HG02884 (cell line): ENCODE measurements around the gene STAT4.

Source experiments
- ATAC-seq: cut with Tn5 transposase; IDR thresholded peaks from one replicate; pipeline ENCODE4 v1.9.1; 2021; ENCODE audit warnings: mild to moderate bottlenecking, moderate library complexity; ENCODE audit not compliant: unreplicated experiment

The STAT4 gene

DNA sequence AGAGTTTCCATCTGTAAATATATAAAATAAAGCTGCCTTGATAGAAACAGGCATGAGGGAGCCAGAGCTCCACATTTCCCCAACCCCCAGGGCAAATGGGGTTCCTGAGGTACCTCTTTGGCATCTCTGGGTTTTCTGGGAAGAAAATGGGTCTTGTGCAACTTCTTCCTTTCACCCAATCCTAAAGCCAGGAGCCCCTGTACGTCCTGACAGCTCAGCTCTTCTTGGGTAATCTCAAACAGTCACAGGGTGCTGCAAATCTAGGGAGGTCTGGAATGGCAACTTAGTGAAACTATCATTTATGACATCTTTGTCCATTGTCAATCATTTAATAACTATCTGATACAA is 100.2 kb downstream of the STAT4 start:
- ATAC-seq: no peak

DNA sequence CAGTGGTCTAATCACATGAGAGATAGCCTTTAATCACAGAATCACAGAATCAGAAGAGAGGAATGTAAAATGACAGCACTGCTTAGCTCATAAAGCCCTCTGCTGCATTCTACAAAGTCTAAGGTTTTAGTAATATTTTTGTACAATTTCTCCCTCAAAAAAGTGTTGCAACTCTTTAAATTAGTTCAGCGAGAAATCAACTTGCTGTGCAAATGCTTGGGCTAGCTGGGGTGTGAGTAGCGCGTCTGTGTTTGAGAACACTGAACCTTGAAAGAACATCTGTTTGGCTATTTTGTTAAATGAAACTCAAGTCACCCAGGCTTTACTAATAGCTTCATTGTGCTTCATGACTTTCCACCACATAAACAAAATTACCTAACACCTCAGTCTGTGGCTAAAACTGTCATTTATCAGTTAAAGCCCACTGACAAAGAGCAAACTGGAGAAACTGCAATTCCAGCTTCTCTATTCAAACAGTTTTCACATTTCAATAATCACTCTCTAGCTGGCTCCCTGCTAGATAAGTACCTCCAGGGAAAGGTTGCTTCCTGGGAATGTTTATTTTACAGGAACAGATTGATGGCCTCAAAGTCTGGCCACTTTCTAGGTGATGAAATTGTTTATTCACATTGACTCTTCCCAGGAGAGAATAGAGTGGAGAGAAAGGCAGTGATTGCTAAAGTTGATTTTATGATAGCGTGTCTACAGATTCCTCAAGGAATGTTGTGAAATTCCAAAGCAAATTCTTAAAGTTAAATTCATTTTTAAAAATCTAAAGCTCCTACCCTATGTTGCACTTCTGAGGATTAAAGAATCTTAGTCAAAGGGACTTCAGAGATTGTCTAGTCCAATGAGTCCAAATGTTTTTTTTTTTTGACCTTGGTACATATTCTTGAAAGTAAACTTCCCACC is 100.8 kb downstream of the STAT4 start:
- ATAC-seq: no peak

DNA sequence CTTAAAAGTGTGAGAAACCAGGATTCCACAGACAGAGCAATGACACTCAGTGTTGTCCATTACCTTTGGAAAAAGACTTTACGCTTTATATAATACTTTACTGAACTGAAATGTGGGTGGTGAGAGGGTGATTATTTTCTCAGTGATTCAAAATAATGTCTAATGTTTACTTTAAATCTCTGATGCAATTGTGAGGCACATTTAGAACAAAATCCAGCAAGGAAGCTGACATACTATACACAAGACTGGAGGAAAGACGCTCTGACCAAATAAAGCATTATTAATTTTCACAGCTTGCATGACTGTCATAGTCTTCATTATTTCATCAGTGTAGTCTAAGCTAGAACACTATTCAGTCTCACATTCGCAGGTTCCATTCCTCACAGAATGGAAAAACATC is 102.7 kb downstream of the STAT4 start:
- ATAC-seq: no peak

DNA sequence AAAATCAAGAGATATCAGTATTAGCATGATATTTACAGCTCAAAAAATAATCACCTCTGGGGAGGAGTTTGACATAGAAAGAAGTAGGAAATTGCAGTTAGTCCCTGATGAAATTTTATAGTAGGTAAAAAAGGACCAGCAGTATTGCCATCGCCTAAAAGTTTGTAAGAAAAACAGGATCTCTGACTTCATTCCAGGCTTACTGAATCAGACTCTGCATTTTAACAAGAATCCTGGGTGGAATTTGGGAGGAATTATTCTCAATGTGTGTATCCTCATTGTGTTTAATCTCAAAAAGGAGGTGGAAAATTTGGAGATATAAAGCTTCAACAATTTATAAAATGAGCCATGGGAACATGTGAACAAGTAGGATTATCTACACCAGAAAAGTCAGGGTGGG is 105.7 kb downstream of the STAT4 start:
- ATAC-seq: no peak

DNA sequence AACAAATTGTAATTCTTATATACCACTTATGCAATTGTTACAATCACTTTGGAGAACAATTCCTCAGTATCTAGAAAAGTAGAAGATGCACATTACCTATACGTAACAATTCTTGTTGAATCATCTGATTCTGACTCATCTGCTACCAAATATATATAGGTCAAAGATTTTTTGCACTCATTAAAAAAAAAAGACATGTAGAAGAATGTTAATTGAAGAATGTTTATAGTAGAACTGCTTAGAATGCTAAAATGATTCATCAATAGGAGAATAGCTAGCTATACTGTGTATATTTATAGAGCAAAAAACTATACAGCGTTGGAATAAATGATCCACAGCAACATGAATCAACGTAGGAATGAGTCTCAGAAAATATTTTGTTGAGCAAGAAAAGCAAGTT is 107.4 kb downstream of the STAT4 start:
- ATAC-seq: no peak

DNA sequence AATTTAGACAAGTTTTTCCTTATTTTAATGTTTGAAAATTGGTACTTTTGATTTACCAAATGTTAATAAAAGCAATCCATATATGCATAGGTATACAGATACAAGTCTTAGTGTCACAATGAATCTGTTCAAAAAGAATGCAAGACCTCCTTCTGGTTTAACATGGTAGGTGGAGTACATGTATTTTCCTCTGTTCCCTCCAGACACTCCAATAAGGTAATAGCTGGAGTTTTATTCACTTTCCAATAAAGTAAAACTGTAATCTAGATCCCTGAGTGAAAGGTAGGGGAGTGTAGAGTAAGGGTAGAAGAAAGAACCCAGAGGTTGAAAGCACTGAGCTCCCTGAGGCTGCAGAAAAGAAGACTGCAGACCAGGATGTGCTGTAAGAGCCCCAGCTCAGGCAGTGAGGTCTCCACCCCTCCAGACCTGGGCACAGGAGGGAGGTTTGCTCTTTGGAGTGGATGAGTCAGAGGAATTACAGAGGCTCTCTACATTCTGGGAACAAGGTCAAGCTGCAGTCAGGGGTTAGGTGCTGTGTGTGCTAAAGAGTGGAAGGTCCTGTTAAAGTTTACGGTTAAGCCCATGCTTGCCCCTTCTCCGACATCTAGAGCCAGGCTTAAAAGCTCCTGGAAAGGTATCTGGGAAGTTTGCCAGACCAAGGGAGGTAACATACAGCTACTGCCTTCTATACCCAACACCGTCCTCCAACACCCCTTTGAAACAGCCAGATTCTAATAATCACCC is 109.2 kb downstream of the STAT4 start:
- no peak for ATAC-seq

DNA sequence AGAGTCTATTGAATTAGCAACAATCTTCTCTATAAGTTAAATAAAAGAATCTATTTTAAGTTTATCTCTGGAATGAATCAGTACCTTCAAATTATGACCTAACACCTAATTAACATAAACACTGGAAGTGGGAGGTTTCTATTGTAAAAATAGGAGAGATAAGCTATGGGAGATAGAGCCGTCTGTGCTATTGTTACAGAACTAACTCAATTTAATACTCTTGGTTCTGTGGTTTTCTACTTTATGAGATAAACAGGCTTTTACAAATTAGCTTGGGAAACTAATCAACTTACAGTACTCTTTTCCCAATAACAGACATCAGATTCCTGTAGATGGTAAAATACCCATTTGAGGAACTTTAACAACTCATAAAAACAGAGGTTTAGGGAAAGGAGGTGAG is 111.2 kb downstream of the STAT4 start:
- no peak for ATAC-seq

DNA sequence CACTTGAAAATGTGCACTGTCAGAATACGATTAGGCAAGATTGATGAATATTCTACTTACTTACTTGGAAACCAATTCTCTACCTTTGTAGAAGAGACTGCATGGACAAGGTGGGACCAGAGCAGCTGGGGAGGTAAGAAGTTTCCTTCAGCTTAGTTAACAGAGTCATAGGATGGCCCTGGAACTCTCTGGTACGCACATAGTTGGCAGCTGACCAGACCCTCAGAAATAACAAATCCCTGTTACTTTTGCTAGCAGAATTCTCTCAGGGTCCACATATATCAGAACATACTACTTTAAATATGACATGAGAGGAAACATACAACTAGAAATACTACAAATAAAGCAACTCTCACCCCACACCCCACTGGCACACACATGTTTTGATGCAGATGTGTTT is 112.1 kb downstream of the STAT4 start:
- ATAC-seq: no peak

DNA sequence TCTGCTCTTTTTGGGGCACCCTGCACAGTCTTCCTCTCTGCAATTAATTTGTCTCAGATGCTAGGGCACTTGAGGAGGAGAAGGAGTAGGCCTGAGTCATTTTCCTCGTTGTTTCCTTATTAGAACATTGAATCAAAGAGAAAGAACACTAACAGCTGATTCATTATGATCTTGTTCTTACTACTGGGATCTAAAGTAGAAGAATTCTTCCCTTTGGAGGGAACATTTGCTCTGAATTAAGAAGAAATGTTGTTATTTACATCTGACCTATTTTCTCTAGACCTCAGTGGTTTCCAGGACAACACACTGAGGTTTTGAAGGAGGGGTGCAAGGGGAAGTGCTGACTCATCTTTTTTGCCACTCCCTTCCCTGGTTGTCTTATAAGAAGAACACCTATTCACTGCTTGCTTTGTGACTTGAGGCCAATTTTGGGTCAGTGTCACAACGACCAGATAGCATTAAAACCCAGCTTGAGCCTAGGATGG is 112.5 kb downstream of the STAT4 start:
- ATAC-seq: no peak

DNA sequence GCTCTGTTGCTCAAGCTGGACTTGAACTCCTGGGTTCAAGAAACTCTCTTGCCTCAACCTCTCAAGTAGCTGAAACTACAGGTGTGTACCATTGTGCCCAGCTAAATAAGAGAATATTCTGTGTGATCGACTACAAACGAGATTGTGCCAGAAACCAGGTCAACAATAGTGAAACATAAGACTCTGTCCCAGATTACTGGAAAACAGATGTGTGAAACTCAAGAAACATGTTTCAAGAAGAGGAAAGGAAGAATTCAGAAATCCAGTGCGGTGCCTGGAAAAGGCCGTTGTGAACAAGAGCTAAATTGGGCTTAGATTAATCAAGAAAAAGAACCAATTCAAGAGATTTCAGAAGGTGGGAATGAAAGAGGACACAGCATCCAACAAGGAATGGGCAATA is 113.4 kb downstream of the STAT4 start:
- ATAC-seq: no peak

DNA sequence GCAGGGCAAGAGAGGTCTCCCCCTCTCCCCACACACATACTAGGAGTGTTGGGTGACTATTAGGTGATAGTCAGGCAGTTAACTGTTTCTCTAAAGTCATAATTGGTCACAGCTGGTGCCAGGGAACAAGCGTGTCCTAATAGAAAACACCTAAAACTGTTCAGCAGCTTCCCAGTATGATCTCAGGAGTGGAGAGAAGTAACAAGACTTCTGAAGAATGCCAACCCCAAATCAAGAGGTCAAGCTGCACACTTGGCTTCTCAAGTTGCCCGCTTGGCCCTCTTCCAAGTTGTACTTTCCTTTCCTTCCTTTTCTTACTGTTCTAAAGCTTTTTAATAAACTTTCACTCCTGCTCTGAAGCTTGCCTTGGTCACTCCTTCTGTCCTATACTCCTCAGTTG is 114.4 kb downstream of the STAT4 start:
- ATAC-seq: no peak

DNA sequence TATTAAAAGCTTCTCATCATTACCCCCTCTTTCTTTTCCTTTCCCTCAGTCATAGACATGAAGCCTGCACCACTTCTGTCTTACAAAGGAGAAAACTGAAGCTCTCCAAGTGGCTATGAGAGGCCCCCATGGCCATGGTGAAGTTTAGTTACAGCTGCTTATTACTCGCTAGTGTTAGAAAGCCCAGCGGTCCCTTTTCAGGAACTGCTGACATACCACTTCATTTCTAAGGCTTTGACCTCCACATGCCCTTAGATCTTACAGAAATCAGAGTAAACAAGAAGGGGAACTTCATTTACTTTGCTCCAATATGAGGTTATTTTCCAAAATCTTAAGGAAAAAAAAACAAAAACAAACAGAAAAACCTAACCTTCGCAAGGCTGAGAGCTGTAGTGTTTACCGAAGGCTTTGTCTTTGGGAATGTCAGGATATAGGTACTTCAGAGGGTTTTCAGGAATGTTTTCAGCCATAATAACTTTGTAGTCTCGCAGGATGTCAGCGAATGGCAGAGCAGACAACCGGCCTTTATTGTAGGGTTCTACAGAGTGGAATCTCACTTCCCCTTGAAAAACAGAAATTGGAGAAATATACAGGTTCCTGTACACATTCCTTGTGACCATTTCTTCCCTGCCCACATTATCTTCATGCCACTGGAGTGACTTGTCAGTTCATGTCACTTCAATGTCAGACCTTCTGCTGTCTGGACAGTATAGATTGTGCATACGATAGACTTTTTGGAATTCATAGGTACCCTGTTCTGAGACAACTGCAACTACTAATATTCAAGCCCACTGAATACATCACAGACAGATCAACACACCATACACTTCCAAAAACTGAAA is 118.0 kb downstream of the STAT4 start:
- no peak for ATAC-seq

DNA sequence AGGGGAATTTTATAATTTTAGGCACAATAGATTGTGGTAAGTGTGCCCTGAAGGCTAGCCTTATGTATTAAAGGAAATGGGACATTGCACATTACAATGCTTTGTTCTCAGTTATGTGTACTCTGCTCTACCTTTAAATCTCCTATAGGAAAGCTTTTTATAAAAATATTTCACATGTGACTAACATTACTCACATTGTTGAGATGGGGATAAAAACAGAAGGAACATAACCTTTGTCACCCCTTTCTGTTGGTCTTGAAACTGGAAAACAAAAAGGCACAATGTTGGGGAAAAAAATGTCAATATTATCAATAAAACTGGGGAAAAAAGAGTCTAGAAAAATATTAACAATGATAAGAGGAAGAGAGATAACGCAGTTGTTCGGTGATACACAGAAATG is 119.5 kb downstream of the STAT4 start:
- no peak for ATAC-seq

DNA sequence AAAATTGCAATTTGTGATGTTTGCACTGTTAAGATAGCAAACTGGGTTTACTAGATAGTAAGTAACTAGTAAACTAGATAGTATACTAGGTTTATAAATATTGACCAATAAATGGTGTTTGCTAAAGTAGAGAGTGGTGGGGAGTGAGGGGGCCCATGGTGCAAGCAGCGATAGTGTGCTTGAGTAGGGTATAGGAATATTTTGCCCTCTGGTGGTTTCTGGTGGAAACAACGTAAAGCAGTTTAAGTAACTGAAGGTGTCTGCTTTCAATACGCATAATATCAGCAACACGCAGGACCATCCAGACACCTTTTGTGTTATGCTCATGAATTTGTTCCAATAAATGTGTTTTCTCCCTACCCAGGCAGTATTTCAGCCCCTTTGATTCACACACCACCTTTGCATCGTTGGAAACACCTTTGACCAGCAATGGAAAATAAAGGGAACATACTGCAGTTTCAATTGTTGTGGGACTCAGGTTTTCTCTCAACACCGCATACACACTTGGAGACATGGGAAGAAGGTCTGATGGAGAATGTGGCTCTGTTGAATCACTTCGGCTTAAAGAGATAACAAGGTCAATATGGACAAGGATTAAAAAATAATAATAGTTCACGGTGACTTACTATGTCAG is 120.2 kb downstream of the STAT4 start:
- peak; percentile 96 for ATAC-seq

DNA sequence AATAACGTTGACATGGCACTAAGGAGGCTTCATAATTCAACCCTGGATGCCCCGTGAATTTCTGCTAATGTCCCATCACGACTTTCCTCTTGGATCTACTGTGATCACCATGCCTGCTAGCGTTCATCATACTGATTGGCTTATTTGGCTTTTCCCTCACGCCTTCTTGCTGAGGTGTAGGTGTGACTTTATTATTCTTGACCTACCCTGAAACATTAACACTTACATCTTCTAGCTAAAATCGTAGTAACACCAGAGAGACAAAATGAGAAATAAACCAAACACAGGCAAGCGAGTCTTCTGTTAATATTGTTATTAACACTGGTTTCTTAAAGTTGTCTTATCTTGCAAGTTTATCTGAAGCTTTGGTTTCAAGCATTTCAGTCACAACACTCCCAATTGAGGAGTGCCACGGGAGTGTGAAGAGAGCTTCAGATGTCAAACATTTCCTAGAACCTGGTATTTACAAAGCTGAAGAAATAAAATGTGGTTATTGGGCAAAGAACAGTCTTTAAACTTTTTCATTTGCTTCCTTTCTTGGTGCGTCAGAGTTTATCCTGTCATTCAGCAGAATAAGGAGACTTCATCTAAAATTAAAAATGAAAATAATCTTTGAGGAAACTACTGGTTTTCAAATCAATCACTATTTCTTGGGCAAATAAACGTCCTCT is 121.4 kb downstream of the STAT4 start:
- no peak for ATAC-seq

DNA sequence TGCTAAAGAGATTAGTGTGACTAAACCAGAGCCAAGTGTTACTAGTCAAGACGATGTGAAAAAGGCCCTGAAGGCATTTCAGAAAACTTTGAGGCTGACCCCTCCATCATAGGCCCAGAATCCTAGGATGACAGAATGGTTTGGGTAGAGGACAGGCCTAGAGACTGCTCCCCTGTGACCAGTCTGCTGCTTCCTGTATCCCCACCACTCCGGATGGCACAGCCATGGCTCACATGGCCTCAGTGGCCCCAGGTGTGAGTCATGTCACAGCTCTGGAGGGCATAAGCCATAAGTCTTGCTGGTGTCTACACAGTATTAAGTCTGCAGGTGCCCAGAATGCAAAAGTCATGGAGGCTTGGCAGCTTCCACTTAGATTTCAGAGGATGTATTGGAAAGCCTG is 124.4 kb downstream of the STAT4 start:
- no peak for ATAC-seq

DNA sequence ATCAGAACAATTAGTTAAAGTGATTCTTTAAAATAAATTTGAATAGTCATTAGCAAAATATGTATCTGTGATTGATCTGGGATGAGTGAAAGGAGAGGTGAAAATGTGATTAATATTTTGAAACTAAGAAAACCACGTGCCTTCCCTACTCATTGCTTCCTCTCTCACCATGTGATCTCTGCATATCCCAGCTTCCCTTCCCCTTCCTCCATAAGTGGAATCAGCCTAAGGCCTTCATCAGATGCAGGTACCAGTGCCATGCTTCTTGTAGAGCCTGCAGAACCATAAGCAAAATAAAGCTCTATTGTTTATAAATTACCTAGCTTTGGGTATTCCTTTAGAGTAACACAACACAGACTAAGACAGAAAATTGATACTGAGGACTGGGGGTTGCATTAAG is 125.7 kb downstream of the STAT4 start:
- no peak for ATAC-seq

DNA sequence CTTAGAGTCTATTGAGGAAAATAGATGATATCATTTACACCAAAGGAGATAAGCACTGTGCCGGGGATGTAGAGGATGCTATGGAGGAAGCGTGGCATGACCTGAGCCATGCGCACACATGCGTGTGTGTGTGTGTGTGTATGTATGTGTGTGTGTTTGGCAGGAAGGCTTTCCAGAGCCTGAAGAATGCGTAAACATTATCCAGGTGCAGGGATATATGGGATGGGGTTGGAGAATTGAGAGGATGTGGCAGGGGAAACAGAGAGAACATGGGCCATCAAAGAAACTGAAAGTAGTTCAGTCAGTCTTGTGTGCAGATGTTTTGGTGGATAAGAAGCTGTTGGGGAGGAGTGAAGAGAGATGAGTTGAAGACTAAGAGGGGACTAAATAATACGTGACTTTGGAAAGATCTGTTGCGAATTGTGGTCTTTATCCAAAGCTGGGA is 127.5 kb downstream of the STAT4 start:
- no peak for ATAC-seq

DNA sequence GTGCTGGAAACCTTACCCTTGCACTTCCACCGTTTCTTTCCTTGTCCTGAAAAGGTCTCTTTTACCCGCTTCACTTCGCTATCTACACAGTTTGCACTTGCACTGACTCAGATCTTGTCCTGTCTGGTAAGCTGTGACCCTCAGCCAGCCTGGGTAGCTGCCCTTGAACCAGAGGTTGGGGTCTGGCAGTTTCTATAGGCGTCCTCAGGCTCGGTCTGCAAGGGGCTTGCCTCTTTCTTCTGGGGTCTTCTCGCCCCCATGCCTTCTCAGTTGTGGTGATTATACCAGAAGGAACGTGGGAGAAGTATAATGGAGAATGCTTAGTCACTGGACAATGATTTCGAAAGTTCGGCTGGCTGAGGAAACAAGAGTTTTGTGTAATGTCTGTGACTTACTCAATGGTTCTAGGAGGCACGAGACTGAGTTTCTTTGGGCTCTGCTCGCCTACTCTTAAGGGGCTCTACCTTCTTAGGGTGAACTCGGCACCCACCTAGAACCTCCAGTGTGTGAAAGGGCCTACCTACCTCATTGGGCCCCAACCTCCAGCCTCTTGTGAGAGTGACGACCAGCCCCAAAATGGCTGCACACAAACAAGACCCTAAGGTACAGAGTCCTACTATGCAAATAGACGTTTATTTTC is 129.9 kb downstream of the STAT4 start:
- peak; percentile 16 for ATAC-seq
